ENCODE results near the gene BMF.
A peak's percentile ranks its signal among the peaks of the same experiment; 100 is the strongest.
"Not testable (repeated sequence)": the region's sequence is repeated elsewhere in the genome, so short reads cannot be mapped to it uniquely, and the experiment has no call there.

Gene BMF

DNA sequence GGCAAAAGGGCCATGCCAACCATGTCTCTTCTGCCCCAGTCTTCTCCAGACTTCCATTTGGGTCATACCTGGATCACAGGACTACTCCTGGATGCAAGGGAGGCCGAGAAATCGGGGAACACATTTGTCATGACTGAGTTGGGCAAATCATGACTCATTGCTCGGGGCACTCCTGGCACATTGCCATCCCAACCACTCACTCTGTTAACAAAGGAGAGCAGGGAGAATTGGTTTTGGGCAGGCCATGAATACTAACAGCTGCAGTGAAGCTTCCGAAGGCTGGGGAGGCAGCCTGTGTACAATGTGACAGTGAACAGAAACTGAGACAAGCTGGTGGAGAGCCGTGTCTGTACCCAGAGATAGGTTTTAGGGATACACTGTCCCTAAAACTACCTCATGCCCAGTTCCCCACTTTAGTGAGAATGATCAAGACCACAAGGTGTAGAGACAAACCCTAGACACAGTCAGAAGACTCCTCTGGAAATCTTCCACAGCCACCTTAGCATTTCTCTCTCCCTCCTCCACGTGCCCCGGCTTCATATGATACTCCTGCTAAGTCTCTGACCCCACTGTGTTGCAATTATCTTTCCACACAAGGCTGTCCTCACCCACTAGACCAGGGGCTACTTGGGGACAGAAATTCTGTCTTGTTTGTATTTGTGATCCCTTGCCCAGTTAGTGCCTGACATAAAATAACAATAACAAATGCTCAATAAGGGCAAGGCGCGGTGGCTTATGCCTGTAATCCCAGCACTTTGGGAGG, 41.7 kb upstream of the BMF start:
- DNase-seq (ENCODE audit: low read depth), result peak; percentile 34
- no peak overlapping the region for H3K4me3 ChIP-seq (ENCODE audit: low read length)
- TF ChIP-seq, protein P1, sequence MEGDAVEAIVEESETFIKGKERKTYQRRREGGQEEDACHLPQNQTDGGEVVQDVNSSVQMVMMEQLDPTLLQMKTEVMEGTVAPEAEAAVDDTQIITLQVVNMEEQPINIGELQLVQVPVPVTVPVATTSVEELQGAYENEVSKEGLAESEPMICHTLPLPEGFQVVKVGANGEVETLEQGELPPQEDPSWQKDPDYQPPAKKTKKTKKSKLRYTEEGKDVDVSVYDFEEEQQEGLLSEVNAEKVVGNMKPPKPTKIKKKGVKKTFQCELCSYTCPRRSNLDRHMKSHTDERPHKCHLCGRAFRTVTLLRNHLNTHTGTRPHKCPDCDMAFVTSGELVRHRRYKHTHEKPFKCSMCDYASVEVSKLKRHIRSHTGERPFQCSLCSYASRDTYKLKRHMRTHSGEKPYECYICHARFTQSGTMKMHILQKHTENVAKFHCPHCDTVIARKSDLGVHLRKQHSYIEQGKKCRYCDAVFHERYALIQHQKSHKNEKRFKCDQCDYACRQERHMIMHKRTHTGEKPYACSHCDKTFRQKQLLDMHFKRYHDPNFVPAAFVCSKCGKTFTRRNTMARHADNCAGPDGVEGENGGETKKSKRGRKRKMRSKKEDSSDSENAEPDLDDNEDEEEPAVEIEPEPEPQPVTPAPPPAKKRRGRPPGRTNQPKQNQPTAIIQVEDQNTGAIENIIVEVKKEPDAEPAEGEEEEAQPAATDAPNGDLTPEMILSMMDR (conservative IDR thresholded peaks at IDR 0.05; ENCODE audit: low read depth, low read length), result no peak

DNA sequence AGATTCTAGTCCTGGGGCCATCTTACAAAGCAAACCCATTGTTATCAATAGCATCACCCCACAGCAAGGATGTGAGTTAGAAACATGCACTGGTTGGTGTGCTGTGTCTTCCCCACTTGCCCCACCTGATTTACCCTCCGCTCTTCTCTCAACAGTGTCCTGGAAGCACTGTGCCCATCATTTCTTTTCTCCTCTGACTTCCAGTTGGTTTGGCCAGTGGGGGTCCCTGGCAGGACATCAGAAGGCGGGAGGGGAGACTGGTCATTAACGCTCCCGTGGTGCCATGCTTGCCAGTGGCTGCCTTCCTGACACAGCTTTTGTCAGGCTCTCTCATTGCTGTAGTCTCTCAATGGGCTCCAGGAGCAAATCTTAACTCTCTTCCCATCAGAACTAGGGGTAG, 40.7 kb upstream of the BMF start:
- no peak overlapping the region for H3K4me3 ChIP-seq (ENCODE audit: low read length)
- TF ChIP-seq, protein P1 (conservative IDR thresholded peaks at IDR 0.05; ENCODE audit: low read depth, low read length), result no peak
- no peak for DNase-seq (ENCODE audit: low read depth)

DNA sequence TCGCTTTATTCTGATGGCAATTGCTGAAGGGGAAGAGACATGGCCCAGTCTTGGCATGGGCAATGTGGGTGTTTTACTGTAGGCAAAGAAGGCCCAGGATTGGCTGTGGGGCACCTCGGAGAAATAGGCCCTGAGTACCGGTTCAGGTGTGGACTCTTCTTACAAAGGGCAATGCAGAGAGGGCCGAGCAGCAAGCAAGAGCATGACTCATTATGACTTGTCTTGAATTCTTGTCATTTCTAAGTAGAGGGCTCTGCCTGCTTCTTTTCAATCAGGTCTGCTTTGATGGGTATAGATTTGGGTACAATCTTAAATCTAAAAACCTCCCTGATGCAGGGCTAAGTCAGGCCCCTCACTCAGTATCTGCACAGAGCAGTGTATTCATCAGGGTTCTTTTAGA, 37.4 kb upstream of the BMF start:
- no peak for DNase-seq (ENCODE audit: low read depth)
- TF ChIP-seq, protein P1 (conservative IDR thresholded peaks at IDR 0.05; ENCODE audit: low read depth, low read length), result no peak
- H3K4me3 ChIP-seq (ENCODE audit: low read length), result no peak overlapping the region

- no peak overlapping the region for H3K4me3 ChIP-seq (ENCODE audit: low read length)
- no peak for DNase-seq (ENCODE audit: low read depth)
- TF ChIP-seq, protein P1 (conservative IDR thresholded peaks at IDR 0.05; ENCODE audit: low read depth, low read length), result no peak
Measured at GRCh38 chr15:40142428-40142827, 33.7 kb upstream of the BMF start.

DNA sequence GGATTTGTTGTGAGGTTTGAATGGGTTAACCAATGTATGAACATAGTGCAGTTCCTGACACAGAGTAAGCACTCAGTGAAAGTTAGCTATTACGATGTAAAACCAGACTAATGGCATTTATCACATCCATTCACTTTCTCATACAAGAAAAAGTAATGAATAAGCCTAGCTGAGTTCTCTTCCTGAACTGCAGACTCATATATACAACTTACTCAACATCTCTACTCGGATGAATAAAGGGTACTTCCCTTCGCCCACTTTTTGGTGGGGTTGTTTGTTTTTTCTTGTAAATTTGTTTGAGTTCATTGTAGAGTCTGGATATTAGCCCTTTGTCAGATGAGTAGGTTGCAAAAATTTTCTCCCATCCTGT, 29.5 kb upstream of the BMF start:
- not testable (repeated sequence) for DNase-seq (ENCODE audit: low read depth); H3K4me3 ChIP-seq (ENCODE audit: low read length)

- H3K4me3 ChIP-seq (ENCODE audit: low read length), result no peak overlapping the region
- DNase-seq (ENCODE audit: low read depth), result no peak
- TF ChIP-seq, protein P1 (conservative IDR thresholded peaks at IDR 0.05; ENCODE audit: low read depth, low read length), result no peak
Measured at GRCh38 chr15:40137303-40138200, 28.9 kb upstream of the BMF start.

GRCh38 chr15:40136470-40137302, 28.0 kb upstream of the BMF start:
- no peak for DNase-seq (ENCODE audit: low read depth)
- TF ChIP-seq, protein P1 (conservative IDR thresholded peaks at IDR 0.05; ENCODE audit: low read depth, low read length), result no peak
- H3K4me3 ChIP-seq (ENCODE audit: low read length), result no peak overlapping the region

DNA sequence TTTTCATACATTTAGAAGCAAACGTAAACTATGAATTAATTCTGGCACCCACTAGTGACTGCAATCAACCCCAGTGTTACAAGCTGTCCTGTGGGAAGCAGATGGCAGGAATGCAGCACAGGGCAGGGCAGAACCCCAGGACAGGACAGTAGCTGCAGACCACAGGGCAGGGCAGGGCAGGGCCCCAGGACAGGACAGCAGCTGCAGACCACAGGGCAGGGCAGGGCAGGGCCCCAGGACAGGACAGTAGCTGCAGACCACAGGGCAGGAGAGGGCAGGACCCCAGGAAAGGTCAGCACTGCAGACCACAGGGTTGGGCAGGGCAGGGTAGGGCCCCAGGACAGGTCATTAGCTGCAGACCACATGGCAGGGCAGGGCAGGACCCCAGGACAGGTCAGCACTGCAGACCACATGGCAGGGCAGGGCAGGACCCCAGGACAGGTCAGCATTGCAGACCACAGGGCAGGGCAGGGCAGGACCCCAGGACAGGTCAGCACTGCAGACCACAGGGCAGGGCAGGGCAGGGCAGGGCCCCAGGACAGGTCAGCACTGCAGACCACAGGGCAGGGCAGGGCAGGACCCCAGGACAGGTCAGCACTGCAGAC, 27.3 kb upstream of the BMF start:
- H3K4me3 ChIP-seq (ENCODE audit: low read length); DNase-seq (ENCODE audit: low read depth): not testable (repeated sequence)
